Stomach (tissue), 4 donors: ENCODE data around the gene ZC3H14.

Source experiments
- CTCF ChIP-seq, 7 experiments: fragments of 450-650 bp in 4 of 7; fragments of 200-600 bp in 3 of 7; sonication (generic) in 3 of 7; IDR thresholded peaks; one replicate each; pipeline ENCODE4 v1.5.1; 2016 to 2019; ENCODE audit warnings: antibody characterized with exemption in 7 of 7, control low read depth in 2 of 7, mild to moderate bottlenecking in 1 of 7
- EP300 ChIP-seq: sonication (generic); formaldehyde crosslinking; IDR thresholded peaks from one replicate; pipeline ENCODE4 v1.6.1; 2017; ENCODE audit warnings: antibody characterized with exemption
- POLR2A ChIP-seq, 4 donors: fragments of 450-650 bp; IDR thresholded peaks; one replicate each; pipeline ENCODE4 v1.6.1; 2016; ENCODE audit warnings: antibody characterized with exemption in 4 of 4, control low read depth in 2 of 4, mild to moderate bottlenecking in 1 of 4, moderate library complexity in 1 of 4
- POLR2AphosphoS5 ChIP-seq, 3 donors: sonication (generic); formaldehyde crosslinking; IDR thresholded peaks; one replicate each; pipeline ENCODE4 v1.6.1; 2016; ENCODE audit warnings: antibody characterized with exemption in 3 of 3

DNA sequence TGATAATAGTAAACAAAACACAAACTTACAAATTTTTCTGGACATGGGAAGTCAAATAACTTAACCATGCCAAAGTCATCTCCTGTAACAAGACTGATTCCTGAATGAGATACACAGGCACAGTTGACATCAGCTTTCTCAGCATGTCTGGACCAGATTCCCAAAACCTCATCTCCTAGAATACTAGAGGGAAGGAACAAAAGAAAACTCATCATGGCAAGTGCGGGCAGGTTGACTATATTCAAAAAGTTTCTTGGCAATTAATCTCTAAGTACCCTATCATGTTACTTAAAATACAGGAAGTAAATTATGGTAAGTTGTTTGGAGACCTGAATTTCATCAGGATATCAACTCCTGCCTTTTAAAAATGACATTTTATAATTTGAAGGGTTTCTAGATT is 53.9 kb downstream of the ZC3H14 start:
- TF ChIP-seq CTCF (IDR thresholded peaks at IDR 0.05) (no peak), POLR2AphosphoS5 (IDR thresholded peaks at IDR 0.05) (no peak), POLR2A (IDR thresholded peaks at IDR 0.05) (no peak), EP300 (no peak)
